Measurements from ENCODE around the gene ZMAT3.

ZMAT3 gene

GRCh38 chr3:179027326-179027900 is 44.2 kb downstream of the ZMAT3 start:
- DNase-seq (ENCODE audit: low read depth in 2 of 3, low spot score in 2 of 3): no peak

- no peak for DNase-seq (ENCODE audit: low read depth in 2 of 3, low spot score in 2 of 3)
Observed at GRCh38 chr3:179026636-179027035, 45.0 kb downstream of the ZMAT3 start.

GRCh38 chr3:179021119-179021903 is 50.3 kb downstream of the ZMAT3 start:
- DNase-seq (ENCODE audit: low read depth in 2 of 3, low spot score in 2 of 3): no peak

GRCh38 chr3:179020112-179020511 is 51.5 kb downstream of the ZMAT3 start:
- no peak for DNase-seq (ENCODE audit: low read depth in 2 of 3, low spot score in 2 of 3)

GRCh38 chr3:179018808-179019207 is 52.8 kb downstream of the ZMAT3 start:
- no peak for DNase-seq (ENCODE audit: low read depth in 2 of 3, low spot score in 2 of 3)

GRCh38 chr3:179016979-179017670 is 54.5 kb downstream of the ZMAT3 start:
- no peak for DNase-seq (ENCODE audit: low read depth in 2 of 3, low spot score in 2 of 3)

- no peak for DNase-seq (ENCODE audit: low read depth in 2 of 3, low spot score in 2 of 3)
Observed at GRCh38 chr3:179015551-179016020, 56.0 kb downstream of the ZMAT3 start.

- no peak for DNase-seq (ENCODE audit: low read depth in 2 of 3, low spot score in 2 of 3)
Observed at GRCh38 chr3:179005706-179006105, 65.9 kb downstream of the ZMAT3 start.

GRCh38 chr3:179005213-179005612 is 66.4 kb downstream of the ZMAT3 start:
- DNase-seq (ENCODE audit: low read depth in 2 of 3, low spot score in 2 of 3): no peak

- DNase-seq (ENCODE audit: low read depth in 2 of 3, low spot score in 2 of 3): no peak
Observed at GRCh38 chr3:179000659-179001058, 71.0 kb downstream of the ZMAT3 start.

GRCh38 chr3:179000144-179000543 is 71.5 kb downstream of the ZMAT3 start:
- DNase-seq (ENCODE audit: low read depth in 2 of 3, low spot score in 2 of 3): no peak

- DNase-seq (ENCODE audit: low read depth in 2 of 3, low spot score in 2 of 3): no peak
Observed at GRCh38 chr3:178996399-178996798, 75.2 kb downstream of the ZMAT3 start.

GRCh38 chr3:178990293-178990692 is 81.3 kb downstream of the ZMAT3 start:
- no peak for DNase-seq (ENCODE audit: low read depth in 2 of 3, low spot score in 2 of 3)

- no peak for DNase-seq (ENCODE audit: low read depth in 2 of 3, low spot score in 2 of 3)
Observed at GRCh38 chr3:178989821-178990220, 81.8 kb downstream of the ZMAT3 start.

GRCh38 chr3:178987745-178988144 is 83.9 kb downstream of the ZMAT3 start:
- no peak for DNase-seq (ENCODE audit: low read depth in 2 of 3, low spot score in 2 of 3)

GRCh38 chr3:178986456-178986855 is 85.2 kb downstream of the ZMAT3 start:
- no peak for DNase-seq (ENCODE audit: low read depth in 2 of 3, low spot score in 2 of 3)

- no peak for DNase-seq (ENCODE audit: low read depth in 2 of 3, low spot score in 2 of 3)
Observed at GRCh38 chr3:178982137-178982536, 89.5 kb downstream of the ZMAT3 start.

- DNase-seq (ENCODE audit: low read depth in 2 of 3, low spot score in 2 of 3): no peak
Observed at GRCh38 chr3:178975320-178975719, 96.3 kb downstream of the ZMAT3 start.

- no peak for DNase-seq (ENCODE audit: low read depth in 2 of 3, low spot score in 2 of 3)
Observed at GRCh38 chr3:178971614-178972013, 100.0 kb downstream of the ZMAT3 start.

GRCh38 chr3:178969004-178969700 is 102.5 kb downstream of the ZMAT3 start:
- no peak for DNase-seq (ENCODE audit: low read depth in 2 of 3, low spot score in 2 of 3)
